Measurements from ENCODE around the gene SLC4A7.

Gene SLC4A7

DNA sequence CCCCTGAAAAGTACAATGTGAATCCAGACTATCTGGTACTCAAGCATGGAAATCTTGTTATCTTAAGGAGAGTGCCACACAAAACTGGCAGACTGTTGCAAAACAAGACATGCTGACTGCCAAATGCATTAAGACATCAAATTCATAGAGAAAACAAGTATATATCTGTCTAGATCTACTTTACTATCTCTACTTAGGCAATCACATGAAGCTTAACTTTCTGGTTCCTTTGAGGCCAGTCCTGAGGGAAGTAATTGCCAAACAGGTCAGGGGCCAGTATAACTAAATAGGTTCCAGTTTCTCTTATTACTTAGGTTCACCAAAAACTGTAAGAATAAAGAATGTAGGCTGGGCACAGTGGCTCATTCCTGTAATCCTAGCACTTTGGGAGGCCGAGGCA is 15.9 kb upstream of the SLC4A7 start:
- Histone ChIP-seq H3K4me1 (ENCODE audit: control insufficient read depth, insufficient read depth, low read length) (no peaks in the 10 kb centered on the region), H3K36me3 (ENCODE audit: control insufficient read depth in 2 of 2, insufficient read depth in 1 of 2, low read length in 2 of 2) (no peaks in the 10 kb centered on the region), H3K9me3 (ENCODE audit: control insufficient read depth, insufficient read depth, low read depth, low read length) (no peaks in the 10 kb centered on the region), H3K4me3 (ENCODE audit: low read depth, low read length) (no peak overlapping the region), H3K27ac (ENCODE audit: extremely low read depth, low read depth, low read length) (no peak overlapping the region)
- CTCF ChIA-PET, result no interaction called here
- POLR2A ChIA-PET, result no interaction called here
- no peak for TF ChIP-seq ZNF610 (tag by site-specific recombination; IDR thresholded peaks at IDR 0.05; ENCODE audit: borderline replicate concordance)
- TF ChIP-seq ZNF513 (tag by site-specific recombination; IDR thresholded peaks at IDR 0.05), result no peak
- TF ChIP-seq ZSCAN23 (tag by site-specific recombination; IDR thresholded peaks at IDR 0.05), result no peak
- no peak for TF ChIP-seq ZNF571 (tag by site-specific recombination; IDR thresholded peaks at IDR 0.05)
- no peak for TF ChIP-seq ZNF530 (tag by site-specific recombination; IDR thresholded peaks at IDR 0.05; ENCODE audit: low read depth)

DNA sequence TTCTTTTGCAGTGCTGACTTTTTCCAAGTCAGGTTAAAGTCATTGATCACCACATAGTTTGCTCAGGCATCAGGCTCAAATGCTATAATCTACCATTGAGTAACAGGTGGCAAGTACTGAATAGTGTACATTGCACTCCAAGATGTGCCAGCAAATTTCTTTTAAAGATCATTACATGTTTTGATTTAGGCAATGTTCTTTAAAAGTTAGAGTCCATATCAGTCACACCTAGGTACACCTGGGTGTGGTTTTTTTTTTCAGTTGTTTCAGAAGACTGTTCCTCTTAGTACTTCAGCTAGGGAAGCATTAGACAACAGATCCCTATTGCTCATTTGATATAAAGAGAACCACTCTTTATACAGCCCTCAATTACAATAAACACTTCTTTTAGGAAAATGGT is 10.6 kb upstream of the SLC4A7 start:
- H3K4me3 ChIP-seq (ENCODE audit: low read depth, low read length), result no peak overlapping the region
- TF ChIP-seq, protein P1, sequence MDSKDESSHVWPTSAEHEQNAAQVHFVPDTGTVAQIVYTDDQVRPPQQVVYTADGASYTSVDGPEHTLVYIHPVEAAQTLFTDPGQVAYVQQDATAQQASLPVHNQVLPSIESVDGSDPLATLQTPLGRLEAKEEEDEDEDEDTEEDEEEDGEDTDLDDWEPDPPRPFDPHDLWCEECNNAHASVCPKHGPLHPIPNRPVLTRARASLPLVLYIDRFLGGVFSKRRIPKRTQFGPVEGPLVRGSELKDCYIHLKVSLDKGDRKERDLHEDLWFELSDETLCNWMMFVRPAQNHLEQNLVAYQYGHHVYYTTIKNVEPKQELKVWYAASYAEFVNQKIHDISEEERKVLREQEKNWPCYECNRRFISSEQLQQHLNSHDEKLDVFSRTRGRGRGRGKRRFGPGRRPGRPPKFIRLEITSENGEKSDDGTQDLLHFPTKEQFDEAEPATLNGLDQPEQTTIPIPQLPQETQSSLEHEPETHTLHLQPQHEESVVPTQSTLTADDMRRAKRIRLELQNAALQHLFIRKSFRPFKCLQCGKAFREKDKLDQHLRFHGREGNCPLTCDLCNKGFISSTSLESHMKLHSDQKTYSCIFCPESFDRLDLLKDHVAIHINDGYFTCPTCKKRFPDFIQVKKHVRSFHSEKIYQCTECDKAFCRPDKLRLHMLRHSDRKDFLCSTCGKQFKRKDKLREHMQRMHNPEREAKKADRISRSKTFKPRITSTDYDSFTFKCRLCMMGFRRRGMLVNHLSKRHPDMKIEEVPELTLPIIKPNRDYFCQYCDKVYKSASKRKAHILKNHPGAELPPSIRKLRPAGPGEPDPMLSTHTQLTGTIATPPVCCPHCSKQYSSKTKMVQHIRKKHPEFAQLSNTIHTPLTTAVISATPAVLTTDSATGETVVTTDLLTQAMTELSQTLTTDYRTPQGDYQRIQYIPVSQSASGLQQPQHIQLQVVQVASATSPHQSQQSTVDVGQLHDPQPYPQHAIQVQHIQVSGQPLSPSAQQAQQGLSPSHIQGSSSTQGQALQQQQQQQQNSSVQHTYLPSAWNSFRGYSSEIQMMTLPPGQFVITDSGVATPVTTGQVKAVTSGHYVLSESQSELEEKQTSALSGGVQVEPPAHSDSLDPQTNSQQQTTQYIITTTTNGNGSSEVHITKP (tag by site-specific recombination; IDR thresholded peaks at IDR 0.05), result no peak
- no peak for TF ChIP-seq ZNF560 (tag by site-specific recombination; IDR thresholded peaks at IDR 0.05; ENCODE audit: borderline replicate concordance)
- no peak for TF ChIP-seq ZNF837 (tag by site-specific recombination; IDR thresholded peaks at IDR 0.05)
- no peak for TF ChIP-seq ZNF48 (tag by site-specific recombination; IDR thresholded peaks at IDR 0.05)
- no peak for TF ChIP-seq SALL2 (tag by site-specific recombination; IDR thresholded peaks at IDR 0.05; ENCODE audit: borderline replicate concordance)
- TF ChIP-seq ZNF223 (tag by site-specific recombination; IDR thresholded peaks at IDR 0.05), result no peak
- no peak for TF ChIP-seq ZNF354C (tag by site-specific recombination; IDR thresholded peaks at IDR 0.05; ENCODE audit: borderline replicate concordance, low read depth)
- no peak for TF ChIP-seq ZNF391 (tag by site-specific recombination; IDR thresholded peaks at IDR 0.05; ENCODE audit: borderline replicate concordance, low read depth)
- TF ChIP-seq, protein P2, sequence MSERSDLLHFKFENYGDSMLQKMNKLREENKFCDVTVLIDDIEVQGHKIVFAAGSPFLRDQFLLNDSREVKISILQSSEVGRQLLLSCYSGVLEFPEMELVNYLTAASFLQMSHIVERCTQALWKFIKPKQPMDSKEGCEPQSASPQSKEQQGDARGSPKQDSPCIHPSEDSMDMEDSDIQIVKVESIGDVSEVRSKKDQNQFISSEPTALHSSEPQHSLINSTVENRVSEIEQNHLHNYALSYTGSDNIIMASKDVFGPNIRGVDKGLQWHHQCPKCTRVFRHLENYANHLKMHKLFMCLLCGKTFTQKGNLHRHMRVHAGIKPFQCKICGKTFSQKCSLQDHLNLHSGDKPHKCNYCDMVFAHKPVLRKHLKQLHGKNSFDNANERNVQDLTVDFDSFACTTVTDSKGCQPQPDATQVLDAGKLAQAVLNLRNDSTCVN (tag by site-specific recombination; optimal IDR thresholded peaks at IDR 0.05), result no peak
- no peak for TF ChIP-seq ZNF169 (tag by site-specific recombination; IDR thresholded peaks at IDR 0.05)
- TF ChIP-seq ZNF302 (tag by site-specific recombination; IDR thresholded peaks at IDR 0.05; ENCODE audit: low read depth), result no peak
- no peak for TF ChIP-seq ZSCAN30 (tag by site-specific recombination; IDR thresholded peaks at IDR 0.05)
- TF ChIP-seq SCRT1 (tag by site-specific recombination; IDR thresholded peaks at IDR 0.05; ENCODE audit: borderline replicate concordance), result no peak
- no peak for TF ChIP-seq ZNF677 (tag by site-specific recombination; IDR thresholded peaks at IDR 0.05)
- no peak for TF ChIP-seq OSR2 (tag by site-specific recombination; IDR thresholded peaks at IDR 0.05)
- TF ChIP-seq ZNF692 (tag by site-specific recombination; IDR thresholded peaks at IDR 0.05), result no peak
- TF ChIP-seq KLF9 (tag by site-specific recombination; IDR thresholded peaks at IDR 0.05; ENCODE audit: low read depth), result no peak
- no peak for TF ChIP-seq ZNF791 (tag by site-specific recombination; IDR thresholded peaks at IDR 0.05)
- no peak for TF ChIP-seq GFI1B (tag by site-specific recombination; IDR thresholded peaks at IDR 0.05)
- TF ChIP-seq ZNF488 (tag by site-specific recombination; IDR thresholded peaks at IDR 0.05), result no peak
- H3K27ac ChIP-seq (ENCODE audit: extremely low read depth, low read depth, low read length), result no peak overlapping the region
- POLR2A ChIA-PET, result no interaction called here
- H3K36me3 ChIP-seq (ENCODE audit: control insufficient read depth in 2 of 2, insufficient read depth in 1 of 2, low read length in 2 of 2), result no peaks in the 10 kb centered on the region
- CTCF ChIA-PET, result no interaction called here
- no peaks in the 10 kb centered on the region for H3K9me3 ChIP-seq (ENCODE audit: control insufficient read depth, insufficient read depth, low read depth, low read length)
- no peaks in the 10 kb centered on the region for H3K4me1 ChIP-seq (ENCODE audit: control insufficient read depth, insufficient read depth, low read length)
